ENCODE measurements around the gene ANKRD13B.

DNA sequence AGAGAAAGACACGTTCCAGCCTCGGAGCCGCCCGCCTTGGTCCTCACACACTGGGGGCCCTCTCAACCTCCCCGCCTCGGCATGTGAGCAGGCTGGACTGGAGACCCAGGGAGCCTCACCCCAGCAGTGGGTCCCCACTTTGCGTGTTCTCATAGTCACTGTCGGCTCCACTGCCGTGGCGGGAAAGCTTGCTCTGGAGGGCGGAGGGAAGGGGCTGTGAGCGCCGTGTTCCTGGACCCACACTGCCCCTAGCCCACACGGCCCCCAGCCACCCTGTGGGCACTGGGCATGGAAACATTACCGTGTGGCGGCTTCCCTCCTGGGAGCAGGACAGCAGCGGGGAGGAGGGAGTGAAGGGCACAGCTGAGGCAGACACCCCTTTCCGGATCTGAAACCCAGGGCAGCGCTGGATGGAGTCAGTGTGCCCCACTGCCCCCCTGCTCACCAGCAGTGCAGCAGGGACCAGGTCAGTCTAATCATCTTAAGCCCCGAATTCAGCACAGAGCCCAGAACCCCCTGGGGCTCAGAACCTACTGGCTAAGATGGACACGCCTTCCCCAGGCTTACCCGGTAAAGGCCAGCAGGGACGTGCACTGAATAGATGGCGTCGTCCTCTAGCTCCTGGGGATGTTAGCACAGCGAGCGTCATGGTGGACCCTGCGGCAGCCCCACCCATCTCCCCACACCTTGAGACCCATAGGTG is 17.3 kb upstream of the ANKRD13B start:
- TF ChIP-seq, protein P1, sequence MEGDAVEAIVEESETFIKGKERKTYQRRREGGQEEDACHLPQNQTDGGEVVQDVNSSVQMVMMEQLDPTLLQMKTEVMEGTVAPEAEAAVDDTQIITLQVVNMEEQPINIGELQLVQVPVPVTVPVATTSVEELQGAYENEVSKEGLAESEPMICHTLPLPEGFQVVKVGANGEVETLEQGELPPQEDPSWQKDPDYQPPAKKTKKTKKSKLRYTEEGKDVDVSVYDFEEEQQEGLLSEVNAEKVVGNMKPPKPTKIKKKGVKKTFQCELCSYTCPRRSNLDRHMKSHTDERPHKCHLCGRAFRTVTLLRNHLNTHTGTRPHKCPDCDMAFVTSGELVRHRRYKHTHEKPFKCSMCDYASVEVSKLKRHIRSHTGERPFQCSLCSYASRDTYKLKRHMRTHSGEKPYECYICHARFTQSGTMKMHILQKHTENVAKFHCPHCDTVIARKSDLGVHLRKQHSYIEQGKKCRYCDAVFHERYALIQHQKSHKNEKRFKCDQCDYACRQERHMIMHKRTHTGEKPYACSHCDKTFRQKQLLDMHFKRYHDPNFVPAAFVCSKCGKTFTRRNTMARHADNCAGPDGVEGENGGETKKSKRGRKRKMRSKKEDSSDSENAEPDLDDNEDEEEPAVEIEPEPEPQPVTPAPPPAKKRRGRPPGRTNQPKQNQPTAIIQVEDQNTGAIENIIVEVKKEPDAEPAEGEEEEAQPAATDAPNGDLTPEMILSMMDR (IDR thresholded peaks at IDR 0.05) = no peak
- TF ChIP-seq, protein P2, sequence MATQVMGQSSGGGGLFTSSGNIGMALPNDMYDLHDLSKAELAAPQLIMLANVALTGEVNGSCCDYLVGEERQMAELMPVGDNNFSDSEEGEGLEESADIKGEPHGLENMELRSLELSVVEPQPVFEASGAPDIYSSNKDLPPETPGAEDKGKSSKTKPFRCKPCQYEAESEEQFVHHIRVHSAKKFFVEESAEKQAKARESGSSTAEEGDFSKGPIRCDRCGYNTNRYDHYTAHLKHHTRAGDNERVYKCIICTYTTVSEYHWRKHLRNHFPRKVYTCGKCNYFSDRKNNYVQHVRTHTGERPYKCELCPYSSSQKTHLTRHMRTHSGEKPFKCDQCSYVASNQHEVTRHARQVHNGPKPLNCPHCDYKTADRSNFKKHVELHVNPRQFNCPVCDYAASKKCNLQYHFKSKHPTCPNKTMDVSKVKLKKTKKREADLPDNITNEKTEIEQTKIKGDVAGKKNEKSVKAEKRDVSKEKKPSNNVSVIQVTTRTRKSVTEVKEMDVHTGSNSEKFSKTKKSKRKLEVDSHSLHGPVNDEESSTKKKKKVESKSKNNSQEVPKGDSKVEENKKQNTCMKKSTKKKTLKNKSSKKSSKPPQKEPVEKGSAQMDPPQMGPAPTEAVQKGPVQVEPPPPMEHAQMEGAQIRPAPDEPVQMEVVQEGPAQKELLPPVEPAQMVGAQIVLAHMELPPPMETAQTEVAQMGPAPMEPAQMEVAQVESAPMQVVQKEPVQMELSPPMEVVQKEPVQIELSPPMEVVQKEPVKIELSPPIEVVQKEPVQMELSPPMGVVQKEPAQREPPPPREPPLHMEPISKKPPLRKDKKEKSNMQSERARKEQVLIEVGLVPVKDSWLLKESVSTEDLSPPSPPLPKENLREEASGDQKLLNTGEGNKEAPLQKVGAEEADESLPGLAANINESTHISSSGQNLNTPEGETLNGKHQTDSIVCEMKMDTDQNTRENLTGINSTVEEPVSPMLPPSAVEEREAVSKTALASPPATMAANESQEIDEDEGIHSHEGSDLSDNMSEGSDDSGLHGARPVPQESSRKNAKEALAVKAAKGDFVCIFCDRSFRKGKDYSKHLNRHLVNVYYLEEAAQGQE (IDR thresholded peaks at IDR 0.05; ENCODE audit: insufficient read depth in 1 of 2, low read depth in 2 of 2, low read length in 1 of 2) = no peak
- TF ChIP-seq POLR2AphosphoS5 (IDR thresholded peaks at IDR 0.05; ENCODE audit: low read depth, low read length) = no peak; the same call in 1 of the 2 replicates
- no peak for TF ChIP-seq SIN3A (IDR thresholded peaks at IDR 0.05; ENCODE audit: borderline replicate concordance, insufficient read depth, low read depth, low read length)
- no peak for TF ChIP-seq TCF7L2 (IDR thresholded peaks at IDR 0.05; ENCODE audit: low read depth, low read length)
